Testis (tissue), 3 donors: ENCODE measurements around the gene IFI30. TPM values are rescaled to one million over a fixed set of nuclear protein-coding genes. Genes with fewer than 3 reads are reported as not detected.

Experiments used
- DNase-seq: peaks from one replicate; pipeline ENCODE4 v3.0.0-alpha.2; 2019
- H3K27ac ChIP-seq, 2 donors: fragments of 200-600 bp; sonication (generic); one replicate each; pipeline ENCODE4 v1.5.1; 2019
- H3K27me3 ChIP-seq: fragments of 200-600 bp; sonication (generic); one replicate; pipeline ENCODE4 v1.5.1; 2019
- H3K36me3 ChIP-seq: fragments of 200-600 bp; sonication (generic); one replicate; pipeline ENCODE4 v1.5.1; 2017; ENCODE audit warnings: low read depth; ENCODE audit errors: missing control alignments
- H3K4me1 ChIP-seq: fragments of 200-600 bp; sonication (generic); one replicate; pipeline ENCODE4 v1.5.1; 2019
- H3K4me3 ChIP-seq, 2 donors: fragments of 200-600 bp; sonication (generic); one replicate each; pipeline ENCODE4 v1.5.1; 2017 to 2019
- H3K9me3 ChIP-seq: fragments of 200-600 bp; sonication (generic); one replicate; pipeline ENCODE4 v1.5.1; 2017
- CTCF ChIP-seq, 3 experiments: fragments of 450-650 bp in 2 of 3; fragments of 200-600 bp in 1 of 3; sonication (generic) in 1 of 3; IDR thresholded peaks; one replicate each; pipeline ENCODE4 v1.5.1; 2016 to 2019; ENCODE audit warnings: antibody characterized with exemption in 3 of 3, mild to moderate bottlenecking in 2 of 3, moderate library complexity in 1 of 3
- POLR2A ChIP-seq: fragments of 450-650 bp; IDR thresholded peaks from one replicate; pipeline ENCODE4 v1.6.1; 2017; ENCODE audit warnings: antibody characterized with exemption, mild to moderate bottlenecking, moderate library complexity
- WGBS, 2 donors: methylation state at CpG; one replicate each; pipeline ENCODE4 v1.1.5; 2018; 5-methylcytosine and 5-hydroxymethylcytosine counted together
- intact Hi-C: fragments of 100-400 bp; cut with DNase I; formaldehyde crosslinking; loops from one replicate; pipeline ENCODE4 v1.15.1; 2023; ENCODE audit warnings: low total_unique reads
- polyA plus RNA-seq: library from polyadenylated mRNA; stranded (reverse); fragments of 350-450 nt; fragmentation: Illumina TruSeq; extraction: RNeasy Lipid Tissue Mini Kit (QIAGEN cat#74804); gene quantifications from one replicate; pipeline ENCODE4 v1.2.3, GENCODE V29; 2014; ENCODE audit warnings: low read depth, low replicate concordance; ENCODE audit not compliant: insufficient read depth
- total RNA-seq, 2 donors: library from RNA; depleted of rRNA; stranded (reverse); fragments of >200 nt; gene quantifications; one replicate each; pipeline ENCODE4 v1.2.3, GENCODE V29; 2016

Gene IFI30
- total and polyA plus RNA-seq, 3 donors from 2014 or later, result 3.2 to 47.6 (median 7.4) TPM

GRCh38 chr19:18137242-18137641, 36.4 kb upstream of the IFI30 start:
- Histone ChIP-seq H3K4me1 (no peaks in the 10 kb centered on the region), H3K36me3 (no peaks in the 10 kb centered on the region), H3K4me3 (no peak overlapping the region), H3K9me3 (no peaks in the 10 kb centered on the region), H3K27me3 (no peaks in the 10 kb centered on the region), H3K27ac (no peak overlapping the region)
- TF ChIP-seq CTCF (IDR thresholded peaks at IDR 0.05) (no peak), POLR2A (no peak)
- intact Hi-C loops, result no loop called here
- WGBS, 2 donors, result 86% methylated on average over 11 of the region's 11 CpGs; no CpG with 5 or more reads in 1 of the 2 donors
- no peak for DNase-seq

- DNase-seq, result no peak
- 83 to 96% methylated on average over 8 to 9 of the region's 9 CpGs for WGBS, 2 donors
- TF ChIP-seq CTCF (IDR thresholded peaks at IDR 0.05), result no peak
- no peak for TF ChIP-seq POLR2A
- Histone ChIP-seq H3K27ac (no peak overlapping the region), H3K4me3 (no peak overlapping the region), H3K9me3 (no peaks in the 10 kb centered on the region), H3K27me3 (no peaks in the 10 kb centered on the region), H3K36me3 (no peaks in the 10 kb centered on the region), H3K4me1 (no peaks in the 10 kb centered on the region)
- intact Hi-C loops, result no loop called here
Measured at GRCh38 chr19:18137657-18138339, 35.8 kb upstream of the IFI30 start.

GRCh38 chr19:18140473-18140872, 33.1 kb upstream of the IFI30 start:
- intact Hi-C loops, result no loop called here
- Histone ChIP-seq H3K4me3 (no peak overlapping the region), H3K4me1 (no peaks in the 10 kb centered on the region), H3K9me3 (no peaks in the 10 kb centered on the region), H3K27me3 (no peaks in the 10 kb centered on the region), H3K36me3 (no peaks in the 10 kb centered on the region), H3K27ac (no peak overlapping the region)
- WGBS, 2 donors, result 85 to 100% methylated on average over 1 of the region's 1 CpG
- DNase-seq, result no peak
- no peak for TF ChIP-seq CTCF (IDR thresholded peaks at IDR 0.05)
- no peak for TF ChIP-seq POLR2A

- 93 to 96% methylated on average over 6 of the region's 6 CpGs for WGBS, 2 donors
- Histone ChIP-seq H3K4me1 (no peaks in the 10 kb centered on the region), H3K9me3 (no peaks in the 10 kb centered on the region), H3K36me3 (no peaks in the 10 kb centered on the region), H3K27ac (no peak overlapping the region), H3K4me3 (no peak overlapping the region), H3K27me3 (no peaks in the 10 kb centered on the region)
- TF ChIP-seq POLR2A (no peak), CTCF (IDR thresholded peaks at IDR 0.05) (no peak)
- no peak for DNase-seq
- intact Hi-C loops, result no loop called here
Measured at GRCh38 chr19:18141031-18141430, 32.6 kb upstream of the IFI30 start.

GRCh38 chr19:18143902-18144301, 29.7 kb upstream of the IFI30 start:
- H3K4me3 ChIP-seq, result no peak overlapping the region
- H3K27me3 ChIP-seq, result no peaks in the 10 kb centered on the region
- H3K36me3 ChIP-seq, result no peaks in the 10 kb centered on the region
- no peak overlapping the region for H3K27ac ChIP-seq
- H3K4me1 ChIP-seq, result no peaks in the 10 kb centered on the region
- intact Hi-C loops, result no loop called here
- H3K9me3 ChIP-seq, result no peaks in the 10 kb centered on the region
- TF ChIP-seq CTCF (IDR thresholded peaks at IDR 0.05) (no peak), POLR2A (no peak)
- WGBS, 2 donors, result 96 to 100% methylated on average over 1 to 3 of the region's 3 CpGs
- no peak for DNase-seq
